C4-2B (cell line): ENCODE measurements around the gene PABPC4L.

Experiments used
- H3K27ac ChIP-seq: fragments of 450-650 bp; 2 replicates; pipeline ENCODE4 v1.5.1; 2017
- ZFX ChIP-seq: fragments of 450-650 bp; IDR thresholded peaks from 2 replicates; pipeline ENCODE4 v1.6.1; 2017
- TF ChIP-seq, protein P1 (sequence below): fragments of 450-650 bp; conservative IDR thresholded peaks from 2 replicates; pipeline ENCODE4 v1.5.1; 2017; ENCODE audit warnings: mild to moderate bottlenecking

The PABPC4L gene

DNA sequence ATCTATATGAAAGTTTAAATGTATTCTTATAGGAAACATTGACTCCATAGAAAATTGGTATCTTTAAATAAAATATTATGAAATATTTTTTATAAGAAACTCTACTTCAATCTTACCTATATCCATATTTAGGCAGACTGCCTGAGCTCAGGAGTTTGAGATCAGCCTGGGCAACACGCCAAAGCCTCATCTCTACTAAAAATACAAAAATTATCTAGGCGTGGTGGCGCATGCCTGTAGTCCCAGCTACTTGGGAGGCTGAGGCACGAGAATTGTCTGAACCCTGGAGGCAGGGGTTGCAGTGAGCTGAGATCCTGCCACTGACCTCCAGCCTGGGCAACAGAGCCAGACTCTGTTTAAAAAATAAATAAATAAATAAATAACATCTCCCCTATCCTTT, 47.5 kb downstream of the PABPC4L start:
- no peak overlapping the region for H3K27ac ChIP-seq
- TF ChIP-seq ZFX, result no peak
- TF ChIP-seq, protein P1, sequence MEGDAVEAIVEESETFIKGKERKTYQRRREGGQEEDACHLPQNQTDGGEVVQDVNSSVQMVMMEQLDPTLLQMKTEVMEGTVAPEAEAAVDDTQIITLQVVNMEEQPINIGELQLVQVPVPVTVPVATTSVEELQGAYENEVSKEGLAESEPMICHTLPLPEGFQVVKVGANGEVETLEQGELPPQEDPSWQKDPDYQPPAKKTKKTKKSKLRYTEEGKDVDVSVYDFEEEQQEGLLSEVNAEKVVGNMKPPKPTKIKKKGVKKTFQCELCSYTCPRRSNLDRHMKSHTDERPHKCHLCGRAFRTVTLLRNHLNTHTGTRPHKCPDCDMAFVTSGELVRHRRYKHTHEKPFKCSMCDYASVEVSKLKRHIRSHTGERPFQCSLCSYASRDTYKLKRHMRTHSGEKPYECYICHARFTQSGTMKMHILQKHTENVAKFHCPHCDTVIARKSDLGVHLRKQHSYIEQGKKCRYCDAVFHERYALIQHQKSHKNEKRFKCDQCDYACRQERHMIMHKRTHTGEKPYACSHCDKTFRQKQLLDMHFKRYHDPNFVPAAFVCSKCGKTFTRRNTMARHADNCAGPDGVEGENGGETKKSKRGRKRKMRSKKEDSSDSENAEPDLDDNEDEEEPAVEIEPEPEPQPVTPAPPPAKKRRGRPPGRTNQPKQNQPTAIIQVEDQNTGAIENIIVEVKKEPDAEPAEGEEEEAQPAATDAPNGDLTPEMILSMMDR, result no peak

DNA sequence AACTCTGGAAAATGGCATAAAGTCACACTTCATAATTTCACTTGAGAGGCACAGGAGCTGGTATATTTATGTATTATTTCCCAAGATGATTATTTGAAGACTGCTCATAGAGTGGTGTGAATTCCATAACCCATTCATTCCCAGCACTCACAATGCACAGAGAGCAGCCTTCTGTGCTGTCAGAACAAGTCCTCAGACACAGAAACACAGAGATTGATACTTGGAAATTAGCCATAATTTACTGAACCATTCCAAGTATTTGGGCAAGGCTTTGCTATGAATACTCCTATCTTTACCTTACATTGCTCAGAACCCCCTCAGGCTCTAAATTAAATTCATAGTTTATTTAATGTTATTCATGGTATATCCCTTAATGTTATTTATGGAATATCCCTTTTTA, 53.6 kb downstream of the PABPC4L start:
- TF ChIP-seq, protein P1, result no peak
- TF ChIP-seq ZFX, result no peak

More for the DNA sequence above, 53.6 kb downstream of the PABPC4L start:
- no peak overlapping the region for H3K27ac ChIP-seq
